HepG2 (cell line): ENCODE data around the gene CLEC2A.

Source experiments
- CHD2 ChIP-seq: IDR thresholded peaks from 2 replicates; pipeline ENCODE4 v1.6.1; 2011; ENCODE audit warnings: low read depth, low read length, improper control_type of control experiment
- ETS1 ChIP-seq: sonication (generic); formaldehyde crosslinking; IDR thresholded peaks from 2 replicates; pipeline ENCODE4 v1.4.0; 2020; ENCODE audit warnings: missing genetic modification reagents
- KLF16 ChIP-seq, 2 experiments: sonication (generic) in 1 of 2; formaldehyde crosslinking in 1 of 2; IDR thresholded peaks; 2 replicates each; pipeline versions ENCODE4 v1.6.1 to v1.8.0; 2016 to 2023; ENCODE audit warnings: missing genetic modification reagents in 2 of 2, missing compliant biosample characterization in 1 of 2
- PRDM15 ChIP-seq: sonication (generic); formaldehyde crosslinking; IDR thresholded peaks from 2 replicates; pipeline ENCODE4 v1.4.0; 2020; ENCODE audit warnings: missing genetic modification reagents
- RAD21 ChIP-seq: fragments of 450-650 bp; formaldehyde crosslinking; IDR thresholded peaks from 2 replicates; pipeline ENCODE4 v1.5.0; 2020; ENCODE audit warnings: mild to moderate bottlenecking
- ZFP36L1 ChIP-seq: sonication (generic); formaldehyde crosslinking; IDR thresholded peaks from 2 replicates; pipeline ENCODE4 v1.8.0; 2022; ENCODE audit warnings: mild to moderate bottlenecking, missing genetic modification reagents, moderate library complexity

GRCh38 chr12:9872162-9872561 lies 60.0 kb downstream of the CLEC2A start:
- TF ChIP-seq CHD2 (no peak), RAD21 (CRISPR knock-in tag) (no peak), PRDM15 (no peak), ETS1 (no peak), ZFP36L1 (CRISPR knock-in tag) (no peak), KLF16 (CRISPR knock-in tag; IDR thresholded peaks at IDR 0.05) (no peak)
